Kidney (tissue), 22 donors: Measurements from ENCODE around the gene CYP20A1. TPM values are rescaled to one million over a fixed set of nuclear protein-coding genes. Genes with fewer than 3 reads are reported as not detected.
"Not testable (repeated sequence)": the region's sequence is repeated elsewhere in the genome, so short reads cannot be mapped to it uniquely, and the experiment has no call there.

Source experiments
- DNase-seq, 5 donors: peaks; one replicate each; pipeline ENCODE4 v3.0.0-alpha.2; 2013 to 2020
- FAIRE-seq: peaks from 2 replicates; lab custom pipeline; 2012; peaks lifted over from hg19 to GRCh38; lab: Jason Lieb, UNC
- H3K27ac ChIP-seq, 2 donors: one replicate each; pipeline ENCODE4 v1.7.0; 2013; ENCODE audit warnings: low read depth in 2 of 2, low read length in 2 of 2, inconsistent platforms in 1 of 2
- H3K27me3 ChIP-seq: one replicate; pipeline ENCODE4 v1.7.1; 2013; ENCODE audit warnings: low read length, inconsistent platforms; ENCODE audit not compliant: control insufficient read depth, insufficient read depth
- H3K36me3 ChIP-seq, 3 donors: one replicate each; pipeline versions ENCODE4 v1.7.0 to v1.7.1; 2013; ENCODE audit warnings: low read length in 3 of 3, control low read depth in 1 of 3, inconsistent platforms in 1 of 3; ENCODE audit not compliant: insufficient read depth in 3 of 3, control insufficient read depth in 2 of 3
- H3K4me1 ChIP-seq, 3 donors: one replicate each; pipeline versions ENCODE4 v1.7.0 to v1.7.1; 2013; ENCODE audit warnings: low read length in 3 of 3, inconsistent platforms in 1 of 3, low read depth in 1 of 3; ENCODE audit not compliant: control insufficient read depth in 2 of 3, insufficient read depth in 2 of 3
- H3K4me3 ChIP-seq, 3 donors: one replicate each; pipeline versions ENCODE4 v1.7.0 to v1.8.1; 2013; ENCODE audit warnings: low read length in 3 of 3, control low read depth in 1 of 3, inconsistent platforms in 1 of 3
- H3K9ac ChIP-seq, 3 donors: one replicate each; pipeline versions ENCODE4 v1.7.0 to v1.7.1; 2013; ENCODE audit warnings: low read length in 3 of 3, control low read depth in 1 of 3, inconsistent platforms in 1 of 3
- H3K9me3 ChIP-seq, 3 donors: one replicate each; pipeline versions ENCODE4 v1.7.0 to v1.7.1; 2013; ENCODE audit warnings: low read length in 3 of 3, control low read depth in 1 of 3, inconsistent platforms in 1 of 3; ENCODE audit not compliant: control insufficient read depth in 2 of 3, insufficient read depth in 1 of 3
- intact Hi-C: fragments of 100-400 bp; cut with DNase I; formaldehyde crosslinking; loops from one replicate; pipeline ENCODE4 v1.11.1; 2022
- long read RNA-seq, 10 donors: library from polyadenylated mRNA in 1 of 10; unstranded in 1 of 10; transcript quantifications; one replicate each; pipeline ENCODE4 v2.0.0 and lab custom pipeline, GENCODE V29; 2021 to 2026
- polyA plus RNA-seq: library from polyadenylated mRNA; stranded (reverse); fragments of 350-450 nt; fragmentation: Illumina TruSeq; extraction: RNeasy Lipid Tissue Mini Kit (QIAGEN cat#74804); gene quantifications from one replicate; pipeline ENCODE4 v1.2.3, GENCODE V29; 2014; ENCODE audit warnings: low read depth, low replicate concordance; ENCODE audit not compliant: insufficient read depth
- total RNA-seq: library from RNA; stranded (reverse); fragmentation: NEBNext Ultra II Directional; extraction: Animal tissue kit (Norgen Biotek cat#: 25700); gene quantifications from one replicate; pipeline ENCODE4 v1.2.1, GENCODE V29; 2021
- TF ChIP-seq, protein P1 (sequence below): IDR thresholded peaks from 3 replicates; pipeline ENCODE4 v1.5.1; 2012; ENCODE audit warnings: mild to moderate bottlenecking, moderate library complexity, borderline replicate concordance; ENCODE audit not compliant: insufficient read depth; ENCODE audit errors: extremely low read depth
- donor health status: control.
- donor health status: control.
- donor health status: control.
- donor health status: control.
- donor health status: control.
- donor health status: DM: yes; HTN: yes; CAD: no.
- donor health status: Normal renal cell carcinoma (clear cell type).

The CYP20A1 gene, protein sequence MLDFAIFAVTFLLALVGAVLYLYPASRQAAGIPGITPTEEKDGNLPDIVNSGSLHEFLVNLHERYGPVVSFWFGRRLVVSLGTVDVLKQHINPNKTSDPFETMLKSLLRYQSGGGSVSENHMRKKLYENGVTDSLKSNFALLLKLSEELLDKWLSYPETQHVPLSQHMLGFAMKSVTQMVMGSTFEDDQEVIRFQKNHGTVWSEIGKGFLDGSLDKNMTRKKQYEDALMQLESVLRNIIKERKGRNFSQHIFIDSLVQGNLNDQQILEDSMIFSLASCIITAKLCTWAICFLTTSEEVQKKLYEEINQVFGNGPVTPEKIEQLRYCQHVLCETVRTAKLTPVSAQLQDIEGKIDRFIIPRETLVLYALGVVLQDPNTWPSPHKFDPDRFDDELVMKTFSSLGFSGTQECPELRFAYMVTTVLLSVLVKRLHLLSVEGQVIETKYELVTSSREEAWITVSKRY
- total RNA-seq (41.2 TPM), polyA plus RNA-seq (11.6 TPM)
- long read RNA-seq, donor 1, partial matches to known transcripts = 0 of 2 reads
- long read RNA-seq, donor 1, other reads (novel, unspliced or antisense) = 0 of 2 reads
- long read RNA-seq, donor 2, partial matches to known transcripts = 0 of 5 reads
- long read RNA-seq, donor 2, other reads (novel, unspliced or antisense) = 0 of 5 reads
- long read RNA-seq, donor 3, partial matches to known transcripts = 0 of 3 reads
- long read RNA-seq, donor 3, other reads (novel, unspliced or antisense) = 0 of 3 reads
- long read RNA-seq, donor 4, partial matches to known transcripts = 17 of 20 reads
- long read RNA-seq, donor 4, other reads (novel, unspliced or antisense) = 0 of 20 reads
- long read RNA-seq, donor 5 = 0 reads
- long read RNA-seq, donor 6, partial matches to known transcripts = 0 of 5 reads
- long read RNA-seq, donor 6, other reads (novel, unspliced or antisense) = 0 of 5 reads
- long read RNA-seq, donor 7, transcript CYP20A1-201 (13 exons, 1,949 nt) = major isoform, 20 of 54 reads
- long read RNA-seq, donor 7, transcript CYP20A1-207 (11 exons, 1,359 nt) = minor isoform, 6 of 54 reads
- long read RNA-seq, donor 7, partial matches to known transcripts = 6 of 54 reads
- long read RNA-seq, donor 7, other reads (novel, unspliced or antisense) = 18 of 54 reads
- long read RNA-seq, donor 8, partial matches to known transcripts = 0 of 4 reads
- long read RNA-seq, donor 8, other reads (novel, unspliced or antisense) = 0 of 4 reads
- long read RNA-seq, donor 9, partial matches to known transcripts = 0 of 2 reads
- long read RNA-seq, donor 9, other reads (novel, unspliced or antisense) = 0 of 2 reads
- long read RNA-seq, donor 10, partial matches to known transcripts = 0 of 5 reads
- long read RNA-seq, donor 10, other reads (novel, unspliced or antisense) = 0 of 5 reads

- peak within 1 kb of the TSS; percentile 74 to 97 (median 89) for H3K9ac ChIP-seq
- H3K27me3 ChIP-seq = no peaks in the 10 kb centered on the region
- H3K9me3 ChIP-seq = no peaks in the 10 kb centered on the region
- H3K36me3 ChIP-seq = no peaks in the 10 kb centered on the region
- peak within 1 kb of the TSS; percentile 85 to 96 (median 87) for H3K4me3 ChIP-seq
- intact Hi-C loops = no loop called here
- H3K27ac ChIP-seq = peak within 1 kb of the TSS; percentile 92 to 99
- TF ChIP-seq, protein P1, sequence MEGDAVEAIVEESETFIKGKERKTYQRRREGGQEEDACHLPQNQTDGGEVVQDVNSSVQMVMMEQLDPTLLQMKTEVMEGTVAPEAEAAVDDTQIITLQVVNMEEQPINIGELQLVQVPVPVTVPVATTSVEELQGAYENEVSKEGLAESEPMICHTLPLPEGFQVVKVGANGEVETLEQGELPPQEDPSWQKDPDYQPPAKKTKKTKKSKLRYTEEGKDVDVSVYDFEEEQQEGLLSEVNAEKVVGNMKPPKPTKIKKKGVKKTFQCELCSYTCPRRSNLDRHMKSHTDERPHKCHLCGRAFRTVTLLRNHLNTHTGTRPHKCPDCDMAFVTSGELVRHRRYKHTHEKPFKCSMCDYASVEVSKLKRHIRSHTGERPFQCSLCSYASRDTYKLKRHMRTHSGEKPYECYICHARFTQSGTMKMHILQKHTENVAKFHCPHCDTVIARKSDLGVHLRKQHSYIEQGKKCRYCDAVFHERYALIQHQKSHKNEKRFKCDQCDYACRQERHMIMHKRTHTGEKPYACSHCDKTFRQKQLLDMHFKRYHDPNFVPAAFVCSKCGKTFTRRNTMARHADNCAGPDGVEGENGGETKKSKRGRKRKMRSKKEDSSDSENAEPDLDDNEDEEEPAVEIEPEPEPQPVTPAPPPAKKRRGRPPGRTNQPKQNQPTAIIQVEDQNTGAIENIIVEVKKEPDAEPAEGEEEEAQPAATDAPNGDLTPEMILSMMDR = peak; percentile 33
- peak; percentile 97 to 99 (median 98) for DNase-seq
- peaks cover 0 to 3% (median 0%) of the 10 kb centered on the region in 3 donors for H3K4me1 ChIP-seq
- FAIRE-seq = no peak
Measured at GRCh38 chr2:203238704-203239526, at the start of gene CYP20A1. Gene CYP20A1, plus strand, starts transcription at chr2:203239018. Its CDS starts 45 bp downstream, at chr2:203239063.

DNA sequence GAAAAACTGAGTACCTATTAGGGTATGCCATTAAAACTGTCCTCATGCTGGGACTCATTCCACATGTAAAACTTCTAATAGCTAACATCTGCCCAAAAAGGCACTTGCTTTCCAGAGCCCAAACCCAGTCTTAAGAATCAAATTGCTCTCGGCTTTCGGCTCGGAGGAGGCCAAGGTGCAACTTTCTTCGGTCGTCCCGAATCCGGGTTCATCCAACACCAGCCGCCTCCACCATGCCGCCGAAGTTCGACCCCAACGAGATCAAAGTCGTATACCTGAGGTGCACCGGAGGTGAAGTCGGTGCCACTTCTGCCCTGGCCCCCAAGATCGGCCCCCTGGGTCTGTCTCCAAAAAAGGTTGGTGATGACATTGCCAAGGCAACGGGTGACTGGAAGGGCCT is 48.3 kb upstream of the CYP20A1 start:
- H3K27me3 ChIP-seq, H3K4me3 ChIP-seq, H3K4me1 ChIP-seq, intact Hi-C loops, DNase-seq, FAIRE-seq, H3K9ac ChIP-seq, H3K27ac ChIP-seq, H3K9me3 ChIP-seq: not testable (repeated sequence)
- peaks cover 4 to 25% (median 7%) of the 10 kb centered on the region in 3 donors for H3K36me3 ChIP-seq

DNA sequence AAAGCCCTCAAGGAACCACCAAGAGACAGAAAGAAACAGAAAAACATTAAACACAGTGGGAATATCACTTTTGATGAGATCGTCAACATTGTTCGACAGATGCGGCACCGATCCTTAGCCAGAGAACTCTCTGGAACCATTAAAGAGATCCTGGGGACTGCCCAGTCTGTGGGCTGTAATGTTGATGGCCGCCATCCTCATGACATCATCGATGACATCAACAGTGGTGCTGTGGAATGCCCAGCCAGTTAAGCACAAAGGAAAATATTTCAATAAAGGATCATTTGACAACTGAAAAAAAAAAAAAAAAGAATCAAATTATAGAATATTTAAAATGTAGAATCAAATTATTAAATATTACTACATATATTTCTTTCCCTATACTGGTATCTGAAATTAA is 47.8 kb upstream of the CYP20A1 start:
- not testable (repeated sequence) for DNase-seq, FAIRE-seq

More for the DNA sequence above, 47.8 kb upstream of the CYP20A1 start:
- H3K4me1 ChIP-seq, intact Hi-C loops, H3K4me3 ChIP-seq, H3K9me3 ChIP-seq, H3K9ac ChIP-seq, H3K27ac ChIP-seq, H3K27me3 ChIP-seq: not testable (repeated sequence)
- peaks cover 4 to 21% (median 9%) of the 10 kb centered on the region in 3 donors for H3K36me3 ChIP-seq
